NCI-H1092 treated with DMSO at 0.1 percent for 48 hours (cell line): ENCODE results near the gene SUSD3.
"Not testable (repeated sequence)": the region's sequence is repeated elsewhere in the genome, so short reads cannot be mapped to it uniquely, and the experiment has no call there.

Source experiments
- DNase-seq: peaks from one replicate; lab custom pipeline; 2025; lab: John Stamatoyannopoulos, UW

Gene SUSD3

DNA sequence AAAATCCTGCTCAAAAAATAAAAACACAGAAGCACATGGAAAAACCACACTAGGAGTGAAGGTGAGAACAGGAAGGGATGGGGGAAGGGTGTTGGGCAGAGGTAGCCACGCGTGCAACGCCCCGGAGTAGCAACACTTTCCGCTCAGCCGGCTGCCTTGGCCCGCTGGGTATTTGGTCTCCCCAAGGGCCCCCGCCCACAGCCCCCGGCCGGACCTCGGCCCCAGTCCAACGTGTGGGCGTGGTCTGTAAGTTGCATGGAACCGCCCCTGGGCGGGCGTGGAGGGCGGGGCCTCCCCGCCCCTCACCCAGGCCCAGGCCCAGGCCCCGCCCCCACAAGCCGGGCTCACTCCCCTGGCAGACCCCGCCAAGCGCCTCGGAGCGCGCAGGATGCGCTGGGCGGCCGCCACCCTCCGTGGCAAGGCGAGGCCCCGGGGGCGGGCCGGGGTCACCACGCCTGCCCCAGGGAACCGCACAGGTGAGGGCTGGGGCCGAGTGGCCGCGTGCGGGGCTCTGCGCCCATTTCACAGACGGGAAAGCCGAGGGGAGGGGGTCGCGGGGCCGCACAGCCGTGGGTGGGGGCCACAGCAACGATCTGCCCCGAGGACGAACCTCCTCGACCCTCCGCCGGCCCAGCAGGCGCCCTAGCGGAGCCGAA, at the start of gene SUSD3:
SUSD3 (plus strand) TSS at position 347 of the 656 bp plus-strand sequence; CDS start at position 389, 42 bp downstream.
- DNase-seq, result no peak

DNA sequence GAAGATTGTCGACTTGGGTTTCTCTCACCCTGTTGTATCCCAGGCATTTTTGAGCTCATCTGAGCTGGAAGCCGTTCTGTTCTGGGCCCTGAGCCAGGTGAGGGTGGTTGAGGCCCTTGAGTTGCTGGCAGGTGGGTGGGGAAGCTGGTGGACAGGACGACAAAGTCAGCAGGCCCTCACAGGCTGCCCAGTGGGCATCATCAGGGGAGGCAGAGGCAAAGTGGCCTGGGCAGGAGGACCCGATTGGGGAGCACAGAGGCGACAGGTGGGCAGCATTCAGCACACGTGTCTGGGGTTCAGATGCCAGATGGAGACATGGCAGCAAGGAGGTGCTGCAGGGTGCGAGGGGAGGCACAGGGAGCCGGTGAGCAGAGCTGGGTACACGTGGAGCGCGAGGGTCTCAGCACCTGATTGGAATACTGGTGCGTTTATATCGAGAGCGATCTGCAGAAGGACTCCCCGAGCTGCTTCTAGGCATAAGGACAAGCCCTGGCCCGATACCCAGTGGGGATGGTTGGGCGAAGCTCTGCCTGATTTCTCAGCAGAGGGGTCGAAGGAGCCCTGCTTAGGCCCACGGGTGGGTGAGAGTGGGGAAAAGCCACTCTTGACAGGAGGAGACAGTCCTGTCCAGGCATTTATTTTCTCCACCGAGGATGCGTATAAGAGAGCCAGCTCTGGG, 49.0 kb upstream of the SUSD3 start:
- DNase-seq, result peak; percentile 53

DNA sequence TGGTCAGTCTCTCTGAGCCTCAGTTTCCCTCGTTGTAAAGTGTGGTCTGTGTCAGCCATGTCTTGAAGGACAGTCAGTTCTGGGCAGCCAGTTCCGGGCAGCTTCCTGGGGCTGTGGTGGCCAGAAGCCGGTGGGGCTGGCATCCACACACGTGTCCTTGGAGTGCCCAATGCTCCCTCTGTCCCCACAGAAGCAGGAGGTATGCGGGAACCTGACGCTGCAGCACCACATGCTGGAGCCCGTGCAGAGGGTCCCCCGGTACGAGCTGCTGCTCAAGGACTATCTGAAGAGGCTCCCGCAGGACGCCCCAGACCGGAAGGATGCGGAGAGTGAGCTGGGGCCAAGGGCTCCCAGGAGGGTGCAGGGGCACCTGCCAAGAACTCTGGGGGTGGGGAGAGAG, 48.4 kb upstream of the SUSD3 start:
- DNase-seq, result no peak

DNA sequence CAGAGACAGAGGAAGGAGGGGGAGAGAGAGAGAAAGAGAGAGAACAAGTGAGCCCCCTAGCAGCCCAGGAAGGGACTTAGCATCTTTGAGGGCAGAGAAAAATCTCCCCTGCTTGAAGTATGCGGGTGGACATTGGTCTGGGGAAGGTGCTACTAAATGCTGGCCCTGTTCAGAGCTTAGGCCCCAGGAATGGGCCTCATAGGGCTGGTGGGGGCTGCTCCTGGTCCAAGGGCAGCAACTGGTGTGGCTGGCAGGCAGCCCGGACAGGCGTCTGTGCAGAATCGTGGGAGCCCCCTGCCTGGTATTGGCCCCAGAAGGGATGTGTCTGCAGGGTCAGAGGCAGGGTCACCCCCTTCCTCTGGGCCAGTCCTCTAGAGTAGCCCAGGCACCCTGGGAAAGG, 47.8 kb upstream of the SUSD3 start:
- DNase-seq, result no peak

DNA sequence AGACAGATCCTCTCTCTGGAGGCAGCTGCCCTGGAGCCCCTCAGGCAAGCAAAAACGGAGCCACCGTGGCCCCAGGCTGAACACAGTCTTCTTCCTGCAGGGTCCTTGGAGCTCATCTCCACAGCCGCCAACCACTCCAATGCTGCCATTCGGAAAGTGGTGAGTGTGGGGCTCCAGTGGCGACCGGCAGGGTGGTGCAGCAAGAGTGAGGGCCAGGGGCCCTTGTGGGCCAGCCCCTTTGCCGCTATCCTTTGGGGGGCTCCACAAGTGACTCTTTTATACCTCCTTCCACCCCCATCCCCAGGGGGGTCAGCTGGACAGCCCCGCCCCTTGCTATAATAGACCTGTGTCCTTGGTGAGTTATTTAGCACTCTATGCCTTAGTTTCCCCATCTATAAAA, 47.4 kb upstream of the SUSD3 start:
- DNase-seq, result no peak

DNA sequence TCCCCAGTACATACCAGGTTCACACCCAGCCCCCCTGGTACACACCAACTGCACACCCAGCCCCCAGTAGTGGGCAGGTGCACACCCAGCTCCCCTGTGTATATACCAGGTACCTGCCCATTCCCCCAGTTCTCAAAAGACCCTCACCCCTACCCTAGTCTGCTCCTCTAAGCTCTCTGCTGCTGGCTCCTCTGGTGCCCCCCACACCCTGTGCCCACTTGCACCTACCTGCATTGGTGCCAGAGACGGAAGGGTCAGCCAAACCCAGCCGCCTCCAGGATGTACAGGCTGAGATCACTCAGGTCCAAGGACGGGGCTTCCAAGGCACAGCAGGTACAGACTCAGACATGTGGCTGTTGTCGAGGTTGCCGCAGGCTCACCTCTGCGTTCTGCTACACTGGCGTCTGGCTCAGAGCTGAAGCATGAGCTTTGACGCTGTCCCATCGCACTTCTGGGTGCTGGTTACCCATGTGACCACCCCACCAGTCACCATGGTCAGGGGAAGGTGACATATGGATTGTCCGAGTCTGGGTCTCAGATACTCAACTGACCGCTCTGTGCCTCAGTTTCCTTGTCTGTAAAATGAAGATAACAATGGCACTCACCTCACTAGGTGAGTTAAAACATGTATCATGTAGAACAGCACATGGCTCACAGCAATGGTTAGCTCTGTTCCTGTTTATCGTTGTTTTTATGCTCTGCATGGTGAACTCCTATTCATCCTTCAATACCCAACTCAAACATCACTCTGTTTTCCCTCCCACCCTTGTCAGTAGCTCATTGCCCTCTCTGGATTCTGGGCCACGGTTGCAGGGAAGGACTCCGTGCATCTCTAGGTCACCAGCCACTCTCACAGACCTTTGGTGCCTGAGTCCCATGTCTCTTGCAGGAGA, 45.3 kb upstream of the SUSD3 start:
- DNase-seq, result no peak

DNA sequence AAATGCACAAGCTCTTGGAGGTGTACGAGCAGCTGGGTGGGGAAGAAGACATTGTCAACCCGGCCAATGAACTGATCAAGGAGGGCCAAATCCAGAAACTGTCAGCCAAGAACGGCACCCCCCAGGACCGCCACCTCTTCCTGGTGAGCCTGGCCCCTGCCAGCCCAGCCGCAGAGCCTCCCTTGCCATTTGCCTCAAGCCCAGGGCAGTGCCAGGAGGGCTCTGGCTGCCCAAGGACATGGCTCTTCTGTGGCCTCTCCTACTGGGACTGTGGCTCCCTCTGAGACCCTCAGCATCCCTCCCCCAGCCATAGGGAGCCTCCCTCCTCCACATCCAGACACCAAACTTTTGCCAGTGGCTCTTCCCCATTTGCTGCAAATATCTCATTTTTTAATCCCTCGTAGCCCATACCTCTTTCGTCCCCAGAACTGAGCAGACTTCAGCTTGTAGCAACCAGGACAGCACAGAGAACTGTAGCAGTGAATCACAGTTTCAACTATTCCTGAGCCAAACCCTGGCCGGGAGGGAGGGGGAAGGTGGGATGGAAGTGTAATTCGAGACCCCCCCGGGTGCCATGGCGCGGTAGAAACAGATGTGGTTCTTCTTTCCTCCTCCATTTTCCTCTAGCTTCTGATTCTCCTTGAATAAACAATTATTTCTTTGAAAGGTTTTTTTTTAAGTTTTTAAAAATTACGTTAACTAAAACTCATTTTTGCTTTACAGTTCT, 44.5 kb upstream of the SUSD3 start:
- DNase-seq, result no peak

DNA sequence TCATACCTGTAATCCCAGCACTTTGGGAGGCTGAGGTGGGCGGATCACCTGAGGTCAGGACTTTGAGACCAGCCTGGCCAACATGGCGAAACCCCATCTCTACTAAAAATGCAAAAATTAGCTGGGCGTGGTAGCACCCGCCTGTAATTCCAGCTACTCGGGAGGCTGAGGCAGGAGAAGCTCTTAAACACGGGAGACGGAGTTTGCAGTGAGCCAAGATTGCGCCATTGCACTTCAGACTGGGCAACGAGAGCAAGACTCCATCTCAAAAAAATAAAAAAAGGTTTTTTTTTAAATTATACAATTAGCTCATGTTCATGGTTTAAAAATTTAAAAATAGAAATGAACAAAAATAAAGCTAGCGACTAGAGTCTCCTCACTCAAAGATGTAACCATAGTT, 43.3 kb upstream of the SUSD3 start:
- not testable (repeated sequence) for DNase-seq

DNA sequence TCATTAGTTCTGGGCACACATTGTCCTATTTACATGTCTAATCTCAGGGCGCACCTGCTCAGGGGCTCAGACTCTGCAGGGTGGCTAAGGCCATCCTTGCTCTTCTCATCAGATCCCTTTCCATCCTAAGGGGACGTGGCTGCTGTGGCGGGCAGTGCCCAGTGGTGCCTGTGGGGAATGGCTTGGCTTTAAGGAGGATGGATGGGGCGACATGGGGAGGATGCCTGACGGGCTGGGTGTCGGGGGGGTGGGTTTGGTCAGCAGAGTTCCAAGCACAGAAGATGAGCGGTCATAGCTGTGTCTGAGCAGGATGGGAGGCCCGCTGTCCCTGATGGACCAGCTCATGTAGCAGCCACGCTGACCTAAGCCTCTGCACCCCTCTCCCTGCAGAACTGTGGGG, 40.9 kb upstream of the SUSD3 start:
- DNase-seq, result no peak

DNA sequence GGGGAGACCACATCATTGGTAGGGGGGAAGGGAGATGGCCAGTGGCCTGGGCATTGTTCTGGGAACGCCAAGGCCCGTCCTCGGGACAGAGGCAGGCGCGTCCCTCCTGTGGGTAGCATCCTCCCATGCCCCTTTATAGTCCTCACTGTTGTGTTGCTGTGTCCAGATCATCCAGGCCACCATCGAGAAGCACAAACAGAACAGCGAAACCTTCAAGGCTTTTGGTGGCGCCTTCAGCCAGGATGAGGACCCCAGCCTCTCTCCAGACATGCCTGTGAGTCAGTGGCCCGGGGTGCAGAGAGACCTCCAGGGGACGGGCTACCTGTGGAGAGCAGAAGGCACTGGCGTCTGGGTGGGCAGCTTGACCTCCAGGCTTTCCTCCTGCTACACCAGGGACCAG, 38.4 kb upstream of the SUSD3 start:
- no peak for DNase-seq

DNA sequence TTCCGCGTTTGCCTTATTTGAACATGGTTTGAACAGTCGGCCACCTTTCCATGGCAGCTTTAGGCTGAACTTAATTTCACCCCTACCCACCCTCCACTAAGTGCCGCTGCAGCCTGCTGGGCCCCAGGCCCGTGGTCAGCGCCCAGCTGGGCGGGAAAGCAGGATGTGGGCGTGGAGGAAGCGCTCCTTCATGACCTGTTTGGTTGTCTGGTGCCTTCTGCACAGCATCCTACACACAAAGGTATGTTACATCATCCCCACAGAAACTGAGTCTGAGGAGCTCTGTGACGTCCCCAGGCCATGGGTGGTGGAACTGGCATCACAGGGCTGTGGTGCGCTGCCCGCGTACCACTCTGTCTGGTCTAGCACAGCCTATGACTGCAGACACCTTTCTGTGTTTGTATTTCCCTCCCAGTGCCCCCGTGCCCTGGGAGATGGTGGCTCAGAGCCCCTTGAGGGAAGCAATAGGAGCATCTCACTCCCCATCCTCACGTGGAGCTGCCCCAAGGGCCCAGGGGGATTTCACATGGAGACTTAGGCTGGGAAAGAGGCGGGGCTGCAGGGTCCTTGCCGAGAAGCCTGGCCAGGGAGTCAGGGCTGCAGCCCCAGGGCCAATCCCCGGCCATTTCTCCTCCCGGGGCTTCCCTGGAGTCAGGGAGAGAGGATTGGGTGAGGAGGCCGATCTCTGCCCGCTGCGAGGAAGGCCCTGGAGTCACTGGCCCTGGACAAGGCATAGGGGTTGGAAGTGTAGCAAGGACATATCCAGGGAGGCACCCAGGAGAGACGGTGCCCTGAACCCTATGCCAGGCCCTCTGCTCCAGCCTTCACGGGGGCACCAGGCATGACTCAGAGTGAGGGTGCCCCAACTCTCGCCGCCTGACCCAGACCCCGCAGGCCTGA, 37.5 kb upstream of the SUSD3 start:
- no peak for DNase-seq

DNA sequence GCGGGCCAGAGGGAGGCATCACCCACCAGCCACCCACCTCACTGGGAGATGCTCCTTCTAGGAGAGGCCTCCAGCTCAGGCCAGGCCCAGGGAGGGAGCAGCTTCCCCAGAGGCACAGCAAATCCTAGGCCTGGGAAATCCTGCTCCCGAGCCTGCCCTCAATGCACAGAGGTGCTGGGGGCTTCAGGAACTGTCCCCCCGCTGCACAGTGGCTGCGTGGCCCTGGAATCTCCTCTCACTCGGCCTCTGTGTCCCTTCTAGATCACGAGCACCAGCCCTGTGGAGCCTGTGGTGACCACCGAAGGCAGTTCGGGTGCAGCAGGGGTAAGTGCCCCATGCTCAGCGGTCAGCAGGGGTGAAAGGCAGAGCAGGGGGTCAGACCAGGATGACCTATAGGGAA, 36.4 kb upstream of the SUSD3 start:
- no peak for DNase-seq

DNA sequence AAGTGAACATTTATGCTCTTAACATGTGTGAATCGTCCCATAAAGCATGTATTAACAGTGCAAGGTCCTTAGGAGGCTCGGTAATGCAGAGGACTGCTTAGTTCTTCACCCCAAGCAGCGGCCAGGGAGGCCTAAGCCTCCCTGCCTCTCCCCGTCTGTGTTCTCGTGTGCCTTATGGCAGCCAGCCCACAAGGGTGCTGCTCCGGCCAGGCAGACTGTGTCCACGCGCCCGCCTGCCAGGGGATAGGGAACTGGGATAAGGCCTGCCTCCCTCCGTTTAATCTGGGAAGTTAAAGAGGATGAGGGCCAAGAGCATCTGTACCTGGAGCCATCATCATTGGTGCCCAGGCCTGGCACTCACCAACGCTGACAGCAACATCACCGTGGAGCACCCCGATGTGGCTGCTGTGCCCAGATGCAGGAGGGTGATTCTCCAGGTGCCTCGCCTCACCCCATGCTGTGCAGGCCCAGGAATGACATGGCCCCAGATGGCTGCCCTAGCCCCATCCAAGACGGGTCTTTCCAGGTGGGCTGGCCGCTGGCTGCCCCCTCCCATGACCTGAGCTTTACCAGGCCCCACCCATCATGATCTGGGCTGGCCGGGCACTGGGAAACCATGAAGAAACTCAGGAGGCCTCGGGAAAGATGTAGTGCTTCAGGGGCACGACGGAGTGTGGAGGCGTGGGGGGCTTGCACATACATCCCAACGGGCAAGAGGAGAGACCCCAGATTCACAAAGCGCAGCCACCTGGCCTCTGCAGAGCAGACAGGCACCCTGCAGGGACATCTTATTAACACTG, 35.6 kb upstream of the SUSD3 start:
- no peak for DNase-seq

DNA sequence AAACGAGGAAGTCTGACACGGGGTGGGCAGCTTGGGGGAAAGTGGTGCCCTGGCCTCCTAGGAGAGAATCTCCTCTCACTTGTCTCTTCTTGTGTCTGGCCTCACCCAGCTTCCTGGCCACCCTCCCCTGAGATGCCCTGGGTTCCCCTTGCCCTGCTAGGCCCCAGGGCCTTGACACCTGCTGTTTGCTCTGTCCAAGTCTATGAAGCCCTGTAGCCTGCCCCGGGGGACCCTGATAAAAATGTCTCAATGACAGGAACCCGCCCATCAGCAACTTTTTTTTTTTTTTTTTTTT, 35.0 kb upstream of the SUSD3 start:
- no peak for DNase-seq

DNA sequence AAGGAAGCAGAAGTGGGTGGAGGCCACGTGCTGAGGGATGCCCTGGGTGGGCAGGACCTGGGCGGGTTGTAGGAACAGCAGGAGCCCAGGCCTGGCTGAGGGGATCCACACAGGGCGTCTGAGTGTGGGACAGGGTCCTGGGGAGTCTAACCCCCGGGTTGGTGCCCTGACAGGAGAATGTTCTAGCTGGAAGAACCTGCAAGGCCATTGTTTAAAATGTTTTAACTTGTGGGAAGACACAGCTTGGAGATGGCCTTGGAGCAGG, 33.9 kb upstream of the SUSD3 start:
- DNase-seq, result no peak

DNA sequence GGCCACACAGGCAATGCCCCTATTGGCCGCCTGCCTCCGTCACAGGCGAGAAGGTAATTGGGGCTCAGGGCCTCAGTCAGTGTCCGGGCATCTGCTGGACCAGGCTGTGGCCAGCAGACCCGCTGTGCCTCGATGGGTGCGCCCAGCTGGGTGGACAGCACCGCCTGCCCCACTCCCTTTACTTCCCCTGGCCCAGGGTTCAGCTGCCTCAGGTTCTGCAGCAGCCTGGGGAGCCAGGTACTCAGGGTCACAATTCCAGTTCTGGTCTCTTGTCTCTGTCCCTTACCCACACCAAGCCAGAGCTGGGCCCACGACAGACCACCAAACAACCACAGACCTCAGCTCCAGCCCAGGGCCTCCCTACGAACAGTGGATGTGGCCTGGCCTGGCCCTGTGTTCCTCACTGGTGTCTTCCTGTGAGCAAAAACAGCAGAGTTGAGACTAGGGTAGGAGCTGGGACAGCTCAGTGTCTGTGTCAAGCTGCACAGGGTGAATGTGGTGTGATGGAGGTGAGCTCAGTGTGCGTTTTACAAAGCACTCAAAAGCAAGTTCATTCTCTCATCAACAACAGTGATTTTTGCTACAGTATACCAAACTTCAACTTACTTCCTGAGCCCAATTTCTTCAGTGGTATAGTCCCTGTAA, 33.4 kb upstream of the SUSD3 start:
- no peak for DNase-seq

DNA sequence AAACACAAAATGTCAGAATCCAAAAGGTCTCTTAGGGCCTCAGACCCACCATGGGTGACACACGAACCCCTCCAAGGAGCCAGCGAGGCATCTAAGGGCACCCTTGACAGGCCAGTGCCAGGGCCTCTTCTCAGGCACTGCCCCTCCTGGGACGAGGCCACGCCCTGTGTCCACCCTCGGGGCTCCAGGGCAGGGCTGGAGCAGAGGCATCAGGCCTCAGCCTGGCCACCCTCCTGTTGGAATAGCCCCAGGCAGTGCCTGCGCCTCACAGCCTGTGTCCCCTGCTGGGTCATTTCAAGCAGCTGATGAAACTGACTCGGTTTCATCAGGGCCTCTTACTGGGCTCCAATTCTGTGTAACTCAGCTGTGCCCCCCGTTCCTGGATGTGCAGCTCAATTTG, 32.8 kb upstream of the SUSD3 start:
- no peak for DNase-seq

DNA sequence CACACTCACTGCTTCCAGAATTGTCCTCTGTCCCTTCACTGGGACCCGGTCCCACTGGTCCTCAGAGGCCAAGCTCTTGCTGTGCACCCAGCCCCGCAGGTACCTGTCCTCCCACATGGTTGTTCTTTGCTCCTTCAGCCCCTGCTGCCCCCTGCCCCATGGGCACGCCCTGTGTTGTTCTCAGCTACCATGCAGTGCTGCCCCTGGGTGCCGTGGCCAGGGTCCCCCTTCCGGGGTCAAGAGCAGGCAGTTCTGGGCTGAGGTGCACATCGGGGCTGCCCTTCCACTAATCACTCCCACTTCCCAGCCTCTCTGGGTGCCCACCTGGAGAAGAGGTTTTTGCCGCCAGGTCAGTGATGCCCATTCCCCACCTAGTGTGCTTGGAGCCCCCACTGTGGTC, 31.9 kb upstream of the SUSD3 start:
- no peak for DNase-seq

DNA sequence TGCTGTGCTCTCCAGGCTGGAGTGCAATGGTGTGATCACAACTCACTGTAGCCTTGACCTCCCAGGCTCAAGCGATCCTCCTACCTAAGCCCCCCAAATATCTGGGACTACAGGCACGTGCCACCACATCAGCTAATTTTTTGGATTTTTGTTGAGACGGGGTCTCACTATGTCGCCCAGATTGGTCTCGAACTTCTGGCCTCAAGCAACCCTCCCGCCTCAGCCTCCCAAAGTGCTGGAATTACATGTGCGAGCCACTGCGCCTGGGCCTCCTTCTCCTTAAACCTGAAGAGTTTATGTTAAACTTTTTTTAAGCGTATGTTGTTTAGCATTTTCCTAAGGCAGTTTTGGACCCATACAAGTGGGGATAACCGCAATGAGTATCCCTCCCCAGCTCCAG, 30.8 kb upstream of the SUSD3 start:
- no peak for DNase-seq

DNA sequence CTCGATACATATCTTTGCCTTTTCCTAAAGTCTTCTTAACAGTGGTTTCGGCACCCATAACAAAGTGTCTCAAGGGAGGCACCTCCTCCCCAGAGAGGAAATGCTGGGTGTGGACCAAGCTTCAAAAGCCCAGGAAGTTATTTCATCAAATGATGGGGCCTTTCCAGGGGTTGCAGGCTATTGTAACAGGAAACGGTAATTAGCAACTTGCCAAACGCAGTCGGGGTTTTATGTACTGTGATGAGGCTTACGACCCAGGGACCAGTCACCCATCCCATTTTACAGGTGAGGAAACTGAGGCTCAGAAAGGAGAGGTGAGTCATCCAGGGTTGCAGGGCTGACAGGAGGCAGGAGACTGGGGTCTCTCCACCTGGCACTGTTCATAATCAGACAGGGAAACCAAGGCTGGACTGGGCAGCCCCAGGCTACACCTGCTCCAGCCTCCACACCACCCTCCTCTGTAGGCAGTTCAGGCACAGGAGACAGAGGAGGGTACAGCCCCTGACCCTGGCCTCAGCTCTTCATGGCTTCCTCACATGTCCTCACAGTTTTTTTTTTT, 30.0 kb upstream of the SUSD3 start:
- no peak for DNase-seq
